Testis (tissue), 2 donors: ENCODE results near the gene MCM7.

Source experiments
- POLR2A ChIP-seq: fragments of 450-650 bp; IDR thresholded peaks from one replicate; pipeline ENCODE4 v1.6.1; 2017; ENCODE audit warnings: antibody characterized with exemption, mild to moderate bottlenecking, moderate library complexity
- TF ChIP-seq, protein P1 (sequence below), 3 experiments: fragments of 450-650 bp in 2 of 3; fragments of 200-600 bp in 1 of 3; sonication (generic) in 1 of 3; IDR thresholded peaks; one replicate each; pipeline ENCODE4 v1.5.1; 2016 to 2019; ENCODE audit warnings: antibody characterized with exemption in 3 of 3, mild to moderate bottlenecking in 2 of 3, moderate library complexity in 1 of 3

DNA sequence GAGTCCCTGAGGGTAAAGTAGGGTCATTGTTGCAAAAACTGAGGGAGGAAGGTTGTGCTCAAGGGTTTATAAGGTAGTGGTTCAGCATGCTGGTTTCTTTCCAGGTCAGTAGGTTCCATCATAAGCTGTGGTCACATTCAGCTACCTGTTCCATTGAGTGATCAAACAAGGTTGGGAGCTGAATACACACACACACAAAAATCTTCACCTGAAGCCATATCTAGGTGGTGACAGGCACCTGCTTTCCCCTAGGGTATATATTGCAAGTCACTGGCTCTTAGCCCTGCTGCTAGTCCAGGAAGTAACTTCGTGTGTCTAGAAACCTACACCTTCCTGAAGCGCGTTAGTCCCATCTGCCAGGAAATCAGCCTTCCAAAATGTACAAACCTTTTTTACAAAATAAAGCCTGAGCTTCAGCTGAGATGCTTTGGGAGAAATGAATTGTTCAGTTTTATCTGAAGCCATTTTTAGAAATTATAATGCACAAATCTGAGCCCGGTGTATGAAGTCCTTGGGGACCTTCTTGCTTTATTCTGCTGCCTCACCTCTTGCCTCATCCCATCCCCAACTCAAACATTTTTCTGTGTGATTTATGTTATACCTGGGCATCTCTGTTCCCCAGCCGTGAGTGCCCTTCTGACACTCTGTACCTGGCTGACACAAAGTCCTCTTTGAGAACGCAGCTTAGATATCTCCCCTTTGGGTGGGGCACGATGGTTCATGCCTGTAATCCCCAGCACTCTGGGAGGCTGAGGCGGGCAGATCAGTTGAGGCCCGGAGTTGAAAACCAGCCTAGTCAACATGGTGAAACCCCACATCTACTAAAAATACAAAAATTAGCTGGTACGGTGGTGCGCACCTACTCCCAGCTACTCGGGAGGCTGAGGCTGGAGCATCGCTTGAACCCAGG is 36.9 kb upstream of the MCM7 start:
- TF ChIP-seq, protein P1, sequence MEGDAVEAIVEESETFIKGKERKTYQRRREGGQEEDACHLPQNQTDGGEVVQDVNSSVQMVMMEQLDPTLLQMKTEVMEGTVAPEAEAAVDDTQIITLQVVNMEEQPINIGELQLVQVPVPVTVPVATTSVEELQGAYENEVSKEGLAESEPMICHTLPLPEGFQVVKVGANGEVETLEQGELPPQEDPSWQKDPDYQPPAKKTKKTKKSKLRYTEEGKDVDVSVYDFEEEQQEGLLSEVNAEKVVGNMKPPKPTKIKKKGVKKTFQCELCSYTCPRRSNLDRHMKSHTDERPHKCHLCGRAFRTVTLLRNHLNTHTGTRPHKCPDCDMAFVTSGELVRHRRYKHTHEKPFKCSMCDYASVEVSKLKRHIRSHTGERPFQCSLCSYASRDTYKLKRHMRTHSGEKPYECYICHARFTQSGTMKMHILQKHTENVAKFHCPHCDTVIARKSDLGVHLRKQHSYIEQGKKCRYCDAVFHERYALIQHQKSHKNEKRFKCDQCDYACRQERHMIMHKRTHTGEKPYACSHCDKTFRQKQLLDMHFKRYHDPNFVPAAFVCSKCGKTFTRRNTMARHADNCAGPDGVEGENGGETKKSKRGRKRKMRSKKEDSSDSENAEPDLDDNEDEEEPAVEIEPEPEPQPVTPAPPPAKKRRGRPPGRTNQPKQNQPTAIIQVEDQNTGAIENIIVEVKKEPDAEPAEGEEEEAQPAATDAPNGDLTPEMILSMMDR (IDR thresholded peaks at IDR 0.05), result no peak
- no peak for TF ChIP-seq POLR2A
